ENCODE measurements around the gene SAV1.
"Not testable (repeated sequence)": the region's sequence is repeated elsewhere in the genome, so short reads cannot be mapped to it uniquely, and the experiment has no call there.

The SAV1 gene

DNA sequence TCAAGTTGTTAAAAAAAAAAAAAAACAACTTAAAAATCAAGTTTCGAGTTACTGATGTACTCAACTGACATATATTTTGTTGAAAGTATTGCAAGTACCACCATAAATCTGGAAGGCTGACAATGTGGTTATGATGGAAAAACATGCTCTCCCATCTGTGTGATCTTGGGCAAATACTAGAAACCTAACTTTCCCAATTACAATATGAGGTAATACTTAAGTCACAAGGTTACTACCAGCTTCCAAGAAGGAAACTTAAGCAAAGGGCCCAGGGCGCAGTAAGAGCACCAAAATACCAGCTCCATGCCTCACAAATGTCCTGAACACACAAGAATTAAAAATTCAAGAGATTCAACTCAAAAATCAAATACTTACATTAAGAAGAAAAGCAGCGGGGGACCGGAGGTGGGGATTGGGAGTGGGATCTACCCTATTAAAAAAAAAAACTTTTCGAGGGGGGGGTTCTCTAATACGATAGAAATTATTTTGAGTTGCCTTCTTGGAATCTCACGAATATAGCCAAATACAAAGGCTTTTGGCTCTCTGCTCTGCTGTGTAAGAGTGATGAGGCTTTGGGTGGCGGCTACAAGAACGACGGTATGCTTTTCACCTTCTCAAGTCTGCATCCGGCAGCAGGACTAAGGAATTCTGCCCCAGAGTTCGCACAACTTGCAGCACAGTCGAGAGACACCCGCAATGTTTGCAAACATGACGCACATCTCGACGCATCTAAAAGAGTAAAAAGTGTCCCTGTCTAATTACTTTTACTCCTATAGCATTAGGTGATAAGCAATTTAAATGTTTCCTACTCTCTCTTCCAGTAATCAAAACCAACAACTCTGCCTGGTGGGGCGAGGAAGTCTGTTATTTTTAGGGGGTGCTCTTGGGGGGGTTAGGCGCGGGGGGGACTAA is 1.1 kb downstream of the SAV1 start:
- in situ Hi-C loops (cut with MboI; ENCODE audit: low sequenced_read_pairs) = no loop called here

- in situ Hi-C loops (cut with MboI; ENCODE audit: low sequenced_read_pairs) = not testable (repeated sequence)
Observed at GRCh38 chr14:50665300-50665699, 2.8 kb downstream of the SAV1 start.

DNA sequence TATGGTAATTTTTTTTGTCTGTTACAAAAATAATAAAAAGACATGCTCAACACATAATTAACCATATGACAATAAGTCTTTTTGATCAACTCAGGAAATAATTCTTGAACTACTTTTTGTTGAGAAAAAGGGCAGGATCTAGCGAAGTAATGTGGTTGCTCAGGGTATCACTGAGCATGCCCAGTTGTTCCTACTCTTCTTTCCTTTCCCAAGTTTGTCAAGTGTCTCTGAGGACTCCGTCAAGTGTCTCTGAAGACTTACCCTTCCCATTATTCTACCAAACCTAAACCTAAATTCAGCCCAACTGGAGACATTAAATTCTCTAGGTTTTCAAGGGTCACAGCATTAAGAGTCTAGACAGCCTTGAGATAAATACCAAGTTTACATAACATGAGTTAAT is 3.5 kb downstream of the SAV1 start:
- in situ Hi-C loops (cut with MboI; ENCODE audit: low sequenced_read_pairs) = not testable (repeated sequence)

- in situ Hi-C loops (cut with MboI; ENCODE audit: low sequenced_read_pairs) = no loop called here
Observed at GRCh38 chr14:50659327-50659974, 8.7 kb downstream of the SAV1 start.

- in situ Hi-C loops (cut with MboI; ENCODE audit: low sequenced_read_pairs) = no loop called here
Observed at GRCh38 chr14:50658203-50658602, 9.9 kb downstream of the SAV1 start.

DNA sequence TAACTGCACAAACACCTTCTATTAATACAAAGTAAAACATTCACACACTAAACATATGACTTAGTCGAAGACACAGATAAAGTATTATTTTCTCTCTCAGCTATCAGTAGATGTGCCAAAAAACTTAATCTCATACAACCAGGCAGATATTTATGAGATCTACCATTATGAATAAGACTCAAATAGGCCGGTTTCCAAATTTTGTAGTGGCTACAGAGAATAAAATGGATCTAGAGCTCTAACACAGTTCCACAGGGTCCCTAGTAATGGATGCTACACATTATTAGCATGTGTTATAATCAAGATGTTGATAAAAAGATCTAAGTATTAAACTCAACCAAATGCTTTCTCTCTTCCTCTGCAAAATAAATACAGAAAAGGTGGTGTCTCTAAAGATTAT is 10.4 kb downstream of the SAV1 start:
- in situ Hi-C loops (cut with MboI; ENCODE audit: low sequenced_read_pairs) = no loop called here

DNA sequence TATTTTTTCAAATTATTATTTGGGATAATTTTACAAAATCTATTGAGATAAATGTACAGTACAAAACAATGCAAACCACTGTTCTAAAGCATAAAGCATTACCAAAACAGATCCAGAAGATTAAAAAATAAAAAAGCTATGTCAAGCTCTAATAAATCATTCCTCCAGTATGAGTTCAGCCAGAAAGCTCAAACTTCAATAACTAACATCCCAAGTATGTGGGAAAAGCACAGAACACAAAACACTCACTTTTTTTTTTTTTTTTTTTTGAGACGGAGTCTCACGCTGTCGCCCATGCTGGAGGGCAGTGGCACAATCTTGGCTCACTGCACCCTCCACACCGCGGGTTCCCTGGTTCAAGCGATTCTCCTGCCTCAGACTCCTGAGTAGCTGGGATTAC is 11.3 kb downstream of the SAV1 start:
- in situ Hi-C loops (cut with MboI; ENCODE audit: low sequenced_read_pairs) = no loop called here

GRCh38 chr14:50649691-50650090 is 18.4 kb downstream of the SAV1 start:
- in situ Hi-C loops (cut with MboI; ENCODE audit: low sequenced_read_pairs) = no loop called here

- in situ Hi-C loops (cut with MboI; ENCODE audit: low sequenced_read_pairs) = no loop called here
Observed at GRCh38 chr14:50647753-50648152, 20.4 kb downstream of the SAV1 start.

DNA sequence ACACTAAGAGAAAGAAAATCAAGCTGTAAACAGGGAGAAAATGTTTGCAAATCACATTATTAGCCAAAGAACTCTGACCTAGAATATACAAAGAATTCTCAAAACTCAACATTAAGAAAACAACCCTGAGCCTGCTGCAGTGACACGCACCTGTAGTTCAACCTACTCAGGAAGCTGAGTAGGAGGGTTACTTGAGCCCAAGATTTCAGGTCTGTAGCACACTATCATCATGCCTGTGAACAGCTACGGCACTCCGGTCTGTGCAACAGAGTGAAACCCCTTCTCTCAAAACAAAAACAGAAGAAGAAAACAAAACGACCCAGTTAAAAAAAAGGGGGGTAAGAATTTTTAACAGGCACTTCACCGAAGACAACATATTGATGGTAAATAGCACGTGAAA is 20.8 kb downstream of the SAV1 start:
- in situ Hi-C loops (cut with MboI; ENCODE audit: low sequenced_read_pairs) = no loop called here

DNA sequence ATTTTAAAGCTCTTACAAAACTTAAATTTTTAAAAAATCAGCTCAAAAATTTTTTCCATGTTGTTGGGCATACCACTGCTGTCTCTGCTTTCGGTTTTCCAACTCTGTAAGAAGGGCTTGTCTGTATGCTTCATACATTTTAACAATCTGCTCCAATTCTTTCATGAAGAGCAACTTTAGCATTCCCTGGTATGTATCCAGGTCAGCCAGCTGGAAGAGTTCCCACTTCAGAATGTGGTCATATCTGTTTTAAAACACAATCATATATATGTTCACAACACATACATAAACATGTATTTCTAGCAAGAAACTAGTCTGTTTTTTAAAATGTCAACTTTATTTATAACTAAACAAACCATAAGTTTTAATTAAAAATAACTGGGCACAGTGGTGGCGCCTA is 33.0 kb downstream of the SAV1 start:
- in situ Hi-C loops (cut with MboI; ENCODE audit: low sequenced_read_pairs) = no loop called here

DNA sequence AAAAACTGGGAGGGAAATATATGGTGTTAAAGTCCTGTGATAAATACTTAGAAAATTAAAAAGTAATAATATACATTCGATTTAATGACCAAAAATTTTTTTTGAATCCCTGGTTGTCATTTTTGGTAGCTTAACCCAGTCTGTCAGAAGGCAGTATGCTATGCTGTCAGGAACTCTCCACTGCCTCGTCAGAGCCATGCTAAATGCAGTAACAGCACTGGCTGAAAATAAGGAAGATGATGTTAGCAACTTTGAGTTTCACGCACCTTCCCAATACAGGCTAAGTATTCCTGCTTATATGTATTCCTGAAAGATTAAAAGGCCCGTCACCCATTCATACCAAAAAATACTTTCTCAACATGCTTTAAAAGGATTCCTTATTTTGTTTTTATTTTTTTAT is 34.2 kb downstream of the SAV1 start:
- in situ Hi-C loops (cut with MboI; ENCODE audit: low sequenced_read_pairs) = no loop called here

GRCh38 chr14:50631408-50631821 is 36.7 kb downstream of the SAV1 start:
- in situ Hi-C loops (cut with MboI; ENCODE audit: low sequenced_read_pairs) = no loop called here

DNA sequence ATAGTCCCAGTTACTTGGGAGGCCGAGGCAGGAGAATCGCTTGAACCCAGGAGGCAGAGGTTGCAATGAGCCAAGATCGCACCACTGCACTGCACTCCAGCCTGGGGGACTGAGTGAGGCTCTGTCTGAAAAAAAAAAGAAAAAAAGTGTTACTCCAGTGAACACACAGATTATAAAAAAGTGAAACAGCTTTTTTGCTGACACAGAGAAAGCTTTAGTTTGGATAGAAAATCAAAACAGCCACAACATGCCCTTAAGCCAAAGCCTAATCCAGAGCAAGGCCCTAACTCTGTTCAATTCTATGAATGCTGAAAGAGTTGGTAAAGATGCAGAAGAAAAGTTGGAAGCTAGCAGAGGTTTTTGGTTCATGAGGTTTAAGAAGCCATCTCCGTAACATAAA is 43.2 kb downstream of the SAV1 start:
- in situ Hi-C loops (cut with MboI; ENCODE audit: low sequenced_read_pairs) = not testable (repeated sequence)

DNA sequence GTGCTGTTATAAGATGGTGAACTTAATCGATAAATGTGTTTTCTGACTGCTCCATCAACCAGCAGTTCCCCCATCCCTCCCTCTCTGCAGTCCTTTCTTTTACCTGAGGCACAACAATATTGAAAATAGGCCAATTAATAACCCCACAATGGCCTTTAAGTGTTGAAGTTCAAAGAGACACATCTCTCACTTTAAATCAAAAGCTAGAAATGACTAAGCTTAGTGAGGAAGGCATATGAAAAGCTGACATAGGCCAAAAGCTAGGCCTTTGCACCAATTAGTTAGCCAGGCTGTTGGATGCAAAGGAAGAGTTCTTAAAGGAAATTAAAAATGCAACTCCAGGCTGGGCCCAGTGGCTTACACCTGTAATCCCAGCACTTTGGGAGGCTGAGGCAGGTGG is 43.7 kb downstream of the SAV1 start:
- in situ Hi-C loops (cut with MboI; ENCODE audit: low sequenced_read_pairs) = no loop called here

- in situ Hi-C loops (cut with MboI; ENCODE audit: low sequenced_read_pairs) = no loop called here
Observed at GRCh38 chr14:50622978-50623377, 45.1 kb downstream of the SAV1 start.

DNA sequence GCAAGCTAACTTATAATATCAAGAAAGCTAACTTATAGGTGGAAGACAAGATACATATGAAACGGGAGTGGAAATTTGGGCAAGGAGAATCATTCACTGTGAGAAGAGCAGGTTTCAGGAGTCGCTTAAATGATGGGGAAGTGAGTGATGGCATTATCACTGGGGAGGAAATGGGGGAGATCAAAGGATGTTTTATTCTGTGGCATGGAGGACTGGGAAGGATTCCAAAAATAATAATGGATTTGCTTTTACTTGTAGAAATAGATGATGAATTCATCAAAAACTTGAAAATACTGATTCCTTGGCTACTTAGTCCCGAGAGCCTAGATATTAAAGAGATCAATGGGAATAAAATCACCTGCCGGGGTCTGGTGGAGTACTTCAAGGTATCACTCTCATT is 47.8 kb downstream of the SAV1 start:
- in situ Hi-C loops (cut with MboI; ENCODE audit: low sequenced_read_pairs) = no loop called here

DNA sequence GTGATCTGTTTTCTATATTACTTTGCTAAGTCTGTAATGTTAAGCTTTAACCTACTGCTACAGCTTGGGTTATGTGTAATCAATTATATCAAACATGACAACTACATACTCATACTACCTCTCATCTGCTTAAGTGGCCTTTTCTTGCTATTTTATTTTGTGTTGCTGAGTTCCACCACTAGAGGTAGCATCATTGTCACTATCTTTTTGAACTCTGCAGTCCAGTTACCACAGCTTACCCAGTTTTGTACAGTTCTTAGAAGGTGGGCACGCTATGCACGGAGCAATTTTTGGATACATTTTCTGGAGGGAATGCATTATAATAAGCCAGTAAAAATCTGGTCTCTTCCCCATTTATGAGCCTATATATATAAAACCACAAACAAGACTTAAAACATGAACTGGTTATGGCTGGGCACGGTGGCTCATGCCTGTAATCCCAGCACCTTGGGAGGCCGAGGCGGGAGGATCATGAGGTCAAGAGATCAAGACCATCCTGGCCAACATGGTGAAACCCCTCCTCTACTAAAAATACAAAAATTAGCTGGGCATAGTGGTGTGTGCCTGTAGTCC is 48.5 kb downstream of the SAV1 start:
- in situ Hi-C loops (cut with MboI; ENCODE audit: low sequenced_read_pairs) = no loop called here

- in situ Hi-C loops (cut with MboI; ENCODE audit: low sequenced_read_pairs) = no loop called here
Observed at GRCh38 chr14:50616275-50616674, 51.8 kb downstream of the SAV1 start.

DNA sequence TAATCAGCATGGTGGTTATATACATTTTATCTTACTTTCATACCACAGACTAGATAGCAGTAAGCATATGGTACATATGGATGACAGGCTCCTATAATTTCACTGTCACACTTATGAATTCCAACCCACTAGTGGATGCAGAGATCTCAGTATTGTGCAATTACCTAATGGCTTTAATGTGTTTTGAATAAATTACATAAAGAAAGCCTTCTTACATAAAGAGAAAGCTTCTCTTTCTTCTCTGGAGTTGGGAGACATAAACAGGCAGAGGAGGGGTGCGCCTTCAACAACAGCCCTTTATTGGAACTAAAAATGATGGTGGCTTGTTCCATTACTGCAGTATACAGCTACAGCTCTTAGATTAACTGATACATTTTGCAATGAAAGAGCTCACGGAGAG is 52.6 kb downstream of the SAV1 start:
- in situ Hi-C loops (cut with MboI; ENCODE audit: low sequenced_read_pairs) = no loop called here

- in situ Hi-C loops (cut with MboI; ENCODE audit: low sequenced_read_pairs) = no loop called here
Observed at GRCh38 chr14:50615056-50615455, 53.0 kb downstream of the SAV1 start.

GRCh38 chr14:50612806-50613205 is 55.3 kb downstream of the SAV1 start:
- in situ Hi-C loops (cut with MboI; ENCODE audit: low sequenced_read_pairs) = no loop called here
